Mucosa of stomach (tissue), 1 donor: ENCODE data around the gene CPNE7.

Experiments used
- H3K27me3 ChIP-seq: one replicate; pipeline ENCODE4 v1.7.0; 2013; ENCODE audit warnings: mild to moderate bottlenecking, low read length; ENCODE audit not compliant: control insufficient read depth, insufficient read depth
- H3K36me3 ChIP-seq: one replicate; pipeline ENCODE4 v1.7.0; 2013; ENCODE audit warnings: low read length; ENCODE audit not compliant: control insufficient read depth, insufficient read depth
- H3K4me1 ChIP-seq: one replicate; pipeline ENCODE4 v1.7.0; 2013; ENCODE audit warnings: mild to moderate bottlenecking, low read length; ENCODE audit not compliant: control insufficient read depth, insufficient read depth
- H3K4me3 ChIP-seq: one replicate; pipeline ENCODE4 v1.7.0; 2013; ENCODE audit warnings: low read length
- H3K9ac ChIP-seq: one replicate; pipeline ENCODE4 v1.7.0; 2013; ENCODE audit warnings: mild to moderate bottlenecking, low read length, moderate library complexity
- H3K9me3 ChIP-seq: one replicate; pipeline ENCODE4 v1.7.0; 2013; ENCODE audit warnings: mild to moderate bottlenecking, low read length, moderate library complexity; ENCODE audit not compliant: control insufficient read depth
- donor health status: Pancreatic carcinoma.

The CPNE7 gene

DNA sequence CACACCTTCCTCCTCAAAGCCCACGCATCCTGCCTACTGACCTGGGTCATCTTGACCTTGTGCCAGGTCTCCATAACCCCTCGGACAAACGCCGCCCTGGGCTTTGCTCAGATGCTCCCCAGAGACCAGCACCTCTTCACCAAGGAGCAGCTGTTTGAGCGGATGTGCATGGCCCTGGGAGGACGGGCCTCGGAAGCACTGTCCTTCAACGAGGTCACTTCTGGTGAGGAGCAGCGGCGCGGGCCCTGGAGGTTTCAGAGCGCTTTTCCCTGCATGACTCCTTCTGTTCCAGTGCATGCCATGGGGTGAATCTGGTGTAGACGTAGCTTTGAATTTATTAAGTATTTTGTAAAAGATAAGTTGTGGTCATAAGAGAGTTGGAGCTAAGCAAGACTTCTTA, 22.6 kb upstream of the CPNE7 start:
- Histone ChIP-seq H3K4me1 (no peaks in the 10 kb centered on the region), H3K36me3 (peaks cover 11% of the 10 kb centered on the region), H3K4me3 (no peak overlapping the region), H3K9me3 (no peaks in the 10 kb centered on the region), H3K9ac (no peak overlapping the region), H3K27me3 (no peaks in the 10 kb centered on the region)

DNA sequence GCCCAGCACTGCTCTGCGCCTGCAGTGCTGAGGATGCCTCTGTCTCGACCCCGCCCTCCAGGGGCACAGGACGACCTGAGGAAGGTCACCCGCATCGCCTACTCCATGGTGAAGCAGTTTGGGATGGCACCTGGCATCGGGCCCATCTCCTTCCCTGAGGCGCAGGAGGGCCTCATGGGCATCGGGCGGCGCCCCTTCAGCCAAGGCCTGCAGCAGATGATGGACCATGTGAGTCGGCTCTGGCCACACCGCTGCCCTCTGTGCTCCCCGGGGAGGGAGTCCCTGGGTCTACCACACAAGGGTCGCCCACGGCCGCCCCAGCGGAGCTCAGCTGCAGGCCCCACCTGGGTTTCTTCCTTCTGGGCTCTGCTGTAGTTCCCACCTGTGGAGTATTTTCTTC, 21.8 kb upstream of the CPNE7 start:
- no peak overlapping the region for H3K4me3 ChIP-seq
- H3K9ac ChIP-seq = no peak overlapping the region
- no peaks in the 10 kb centered on the region for H3K27me3 ChIP-seq
- peaks cover under 1% of the 10 kb centered on the region for H3K4me1 ChIP-seq
- peaks cover 11% of the 10 kb centered on the region for H3K36me3 ChIP-seq
- no peaks in the 10 kb centered on the region for H3K9me3 ChIP-seq

DNA sequence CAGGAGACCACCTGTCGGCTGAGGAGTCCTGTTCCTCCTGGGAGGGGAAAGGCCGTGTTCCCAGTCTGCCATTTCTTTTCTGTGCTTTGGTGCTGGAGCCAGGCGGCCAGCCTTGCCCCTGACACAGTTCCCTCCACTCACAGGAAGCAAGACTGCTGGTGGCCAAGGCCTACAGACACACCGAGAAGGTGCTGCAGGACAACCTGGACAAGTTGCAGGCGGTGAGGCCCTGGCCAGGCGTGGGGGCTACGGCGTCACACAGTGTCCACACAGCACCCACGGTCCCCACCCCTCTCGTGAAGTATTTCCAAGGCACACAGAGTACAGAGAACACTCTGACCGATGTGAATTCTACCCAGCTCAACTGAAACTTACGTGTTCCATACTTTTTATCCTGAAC, 21.2 kb upstream of the CPNE7 start:
- no peaks in the 10 kb centered on the region for H3K27me3 ChIP-seq
- H3K9ac ChIP-seq = no peak overlapping the region
- H3K36me3 ChIP-seq = peaks cover 11% of the 10 kb centered on the region
- no peak overlapping the region for H3K4me3 ChIP-seq
- H3K4me1 ChIP-seq = peaks cover 6% of the 10 kb centered on the region
- no peaks in the 10 kb centered on the region for H3K9me3 ChIP-seq

DNA sequence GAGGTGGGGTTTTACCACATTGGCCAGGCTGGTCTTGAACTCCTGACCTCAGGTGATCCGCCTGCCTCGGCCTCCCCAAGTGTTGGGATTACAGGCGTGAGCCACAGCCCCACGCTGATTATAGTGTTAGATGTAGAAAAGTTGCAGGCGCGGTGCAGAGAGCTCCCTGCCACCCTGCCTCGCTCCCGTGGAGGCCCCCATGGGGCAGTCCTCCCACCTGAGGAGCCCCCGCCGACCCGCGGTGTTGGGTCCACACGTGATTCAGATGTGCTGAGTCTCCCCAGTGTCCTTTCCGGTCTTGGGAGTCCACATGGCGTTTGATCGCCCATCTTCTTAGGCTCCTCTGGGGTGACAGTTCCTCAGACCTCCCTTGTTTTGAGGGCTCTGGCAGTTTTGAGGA, 20.3 kb upstream of the CPNE7 start:
- Histone ChIP-seq H3K9ac (no peak overlapping the region), H3K4me1 (peaks cover 13% of the 10 kb centered on the region), H3K36me3 (peaks cover 11% of the 10 kb centered on the region), H3K4me3 (no peak overlapping the region), H3K9me3 (no peaks in the 10 kb centered on the region), H3K27me3 (no peaks in the 10 kb centered on the region)

DNA sequence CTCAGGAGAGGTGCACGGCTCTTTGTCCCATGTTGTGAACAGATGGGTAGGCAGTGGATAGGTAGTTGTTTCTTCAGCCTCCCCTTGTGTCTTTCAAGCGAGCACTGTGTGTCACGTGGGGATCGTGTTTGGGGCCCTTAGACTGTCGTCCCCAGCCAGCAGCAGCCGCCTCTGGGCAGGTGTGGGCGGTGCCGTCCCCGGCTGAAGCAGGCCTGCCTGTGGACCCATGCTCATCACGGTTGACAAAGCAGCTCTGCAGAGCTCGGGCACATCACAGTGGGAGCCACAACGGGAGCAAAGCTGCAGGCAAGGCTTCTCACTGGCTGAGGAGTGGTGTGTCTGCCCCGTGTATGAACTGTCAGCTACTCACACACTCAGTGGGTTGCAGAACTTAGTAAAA, 19.8 kb upstream of the CPNE7 start:
- Histone ChIP-seq H3K4me1 (peaks cover 13% of the 10 kb centered on the region), H3K9ac (no peak overlapping the region), H3K36me3 (peaks cover 11% of the 10 kb centered on the region), H3K27me3 (no peaks in the 10 kb centered on the region), H3K9me3 (no peaks in the 10 kb centered on the region), H3K4me3 (no peak overlapping the region)

GRCh38 chr16:89556750-89557689, 18.5 kb upstream of the CPNE7 start:
- Histone ChIP-seq H3K9me3 (no peaks in the 10 kb centered on the region), H3K27me3 (no peaks in the 10 kb centered on the region), H3K36me3 (peaks cover 14% of the 10 kb centered on the region), H3K4me1 (peaks cover 21% of the 10 kb centered on the region), H3K4me3 (no peak overlapping the region), H3K9ac (no peak overlapping the region)

- H3K4me1 ChIP-seq = peaks cover 30% of the 10 kb centered on the region
- peaks cover 11% of the 10 kb centered on the region for H3K36me3 ChIP-seq
- H3K4me3 ChIP-seq = no peak overlapping the region
- H3K9me3 ChIP-seq = no peaks in the 10 kb centered on the region
- no peaks in the 10 kb centered on the region for H3K27me3 ChIP-seq
- H3K9ac ChIP-seq = no peak overlapping the region
Observed at GRCh38 chr16:89557690-89558490, 17.7 kb upstream of the CPNE7 start.

DNA sequence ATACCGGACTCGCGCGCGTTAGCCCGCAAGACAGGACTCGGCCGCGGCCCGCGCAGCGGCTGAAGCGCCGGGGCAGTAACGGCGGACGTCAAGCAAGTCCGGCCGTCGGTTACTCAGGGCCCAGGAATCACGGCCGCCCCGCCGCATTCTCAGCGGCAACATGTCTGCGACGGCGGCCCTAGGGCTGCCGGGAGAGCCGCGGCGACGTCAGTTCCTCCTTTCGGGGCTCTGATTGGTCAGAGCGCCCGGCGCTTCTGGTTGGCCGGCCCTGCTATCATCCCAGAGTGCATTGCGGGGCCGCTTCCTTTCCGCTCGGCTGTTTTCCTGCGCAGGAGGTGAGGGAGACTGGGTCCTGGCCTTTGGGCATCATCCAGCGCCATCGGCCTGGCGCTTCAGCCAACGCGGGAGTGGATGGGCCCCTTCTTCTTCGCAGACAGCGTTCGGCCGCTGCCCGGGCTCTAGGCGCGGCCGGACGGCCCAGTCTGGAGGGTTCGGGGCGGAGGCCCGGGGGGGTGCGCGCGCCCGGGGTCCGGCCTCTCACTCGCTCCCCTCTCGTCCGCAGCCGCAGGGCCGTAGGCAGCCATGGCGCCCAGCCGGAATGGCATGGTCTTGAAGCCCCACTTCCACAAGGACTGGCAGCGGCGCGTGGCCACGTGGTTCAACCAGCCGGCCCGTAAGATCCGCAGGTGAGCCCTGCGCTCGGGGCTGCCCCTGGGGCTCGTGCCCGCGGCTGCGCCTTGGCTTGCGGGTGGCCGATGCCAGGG, 15.0 kb upstream of the CPNE7 start, which contains the start of gene RPL13:
Gene RPL13, plus strand, starts transcription at position 305 of the 764 bp plus-strand sequence. Its CDS starts 278 bp downstream, at position 583.
- peaks cover 25% of the 10 kb centered on the region for H3K36me3 ChIP-seq
- peak within 1 kb of the TSS; percentile 84 for H3K9ac ChIP-seq
- peaks cover 49% of the 10 kb centered on the region for H3K4me1 ChIP-seq
- no peaks in the 10 kb centered on the region for H3K27me3 ChIP-seq
- peak within 1 kb of the TSS; percentile 65 for H3K4me3 ChIP-seq
- no peaks in the 10 kb centered on the region for H3K9me3 ChIP-seq

DNA sequence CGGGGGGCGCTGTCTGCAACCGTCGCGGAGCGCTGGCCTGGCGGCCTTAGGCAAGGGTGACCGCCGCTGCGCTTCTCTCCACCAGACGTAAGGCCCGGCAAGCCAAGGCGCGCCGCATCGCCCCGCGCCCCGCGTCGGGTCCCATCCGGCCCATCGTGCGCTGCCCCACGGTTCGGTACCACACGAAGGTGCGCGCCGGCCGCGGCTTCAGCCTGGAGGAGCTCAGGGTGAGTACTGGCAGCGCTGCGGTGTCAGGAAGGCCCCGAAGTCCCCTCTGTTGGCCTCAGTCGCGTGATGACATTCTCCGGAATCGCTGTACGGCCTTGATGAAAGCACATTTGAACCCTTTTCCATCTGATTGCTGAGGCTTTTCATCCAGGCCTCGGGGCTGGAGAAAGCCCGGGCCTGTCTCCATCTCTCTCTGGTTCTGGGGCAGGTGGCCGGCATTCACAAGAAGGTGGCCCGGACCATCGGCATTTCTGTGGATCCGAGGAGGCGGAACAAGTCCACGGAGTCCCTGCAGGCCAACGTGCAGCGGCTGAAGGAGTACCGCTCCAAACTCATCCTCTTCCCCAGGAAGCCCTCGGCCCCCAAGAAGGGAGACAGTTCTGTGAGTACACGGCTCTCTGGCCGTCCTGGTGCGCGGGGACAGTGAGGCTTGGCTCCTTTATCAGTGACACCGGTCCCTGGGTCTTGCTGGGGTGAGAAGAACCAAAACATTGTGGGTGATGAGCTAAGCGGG, 14.2 kb upstream of the CPNE7 start:
- Histone ChIP-seq H3K9ac (peak overlapping the region; percentile 84), H3K27me3 (no peaks in the 10 kb centered on the region), H3K4me1 (peaks cover 56% of the 10 kb centered on the region), H3K4me3 (peak overlapping the region; percentile 65), H3K9me3 (no peaks in the 10 kb centered on the region), H3K36me3 (peaks cover 18% of the 10 kb centered on the region)

DNA sequence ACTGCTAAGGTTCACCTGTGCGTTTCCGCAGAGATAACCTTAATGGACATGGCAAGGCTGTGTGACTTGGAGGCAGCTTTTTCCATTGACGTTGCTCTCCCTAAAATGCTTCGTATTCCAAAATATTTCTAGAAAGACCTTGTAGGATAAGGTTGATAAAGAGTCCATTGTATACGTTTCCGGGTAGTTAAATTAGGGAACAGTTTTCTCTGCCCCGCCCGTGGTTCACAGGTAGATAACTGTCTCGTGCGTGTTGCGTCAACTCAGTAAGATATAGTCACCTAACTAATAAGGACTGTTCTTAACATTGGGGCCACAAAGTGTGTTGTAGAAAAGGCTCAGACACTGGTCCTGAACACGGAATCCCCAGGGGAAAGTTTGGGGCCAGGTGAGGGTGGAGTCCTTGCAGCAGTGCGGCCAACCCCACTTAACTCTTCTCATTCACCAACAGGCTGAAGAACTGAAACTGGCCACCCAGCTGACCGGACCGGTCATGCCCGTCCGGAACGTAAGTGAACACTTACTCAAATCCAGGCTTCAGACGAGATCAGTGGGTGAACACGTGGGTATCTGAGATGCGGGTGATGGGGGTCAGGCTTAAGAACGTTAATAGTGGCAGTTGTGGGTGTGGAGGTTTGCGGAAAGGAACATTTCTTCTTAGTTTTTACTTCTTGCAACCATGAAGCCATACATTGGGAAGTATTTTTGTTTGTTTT, 13.5 kb upstream of the CPNE7 start:
- H3K27me3 ChIP-seq = no peaks in the 10 kb centered on the region
- peaks cover 56% of the 10 kb centered on the region for H3K4me1 ChIP-seq
- H3K9ac ChIP-seq = peak overlapping the region; percentile 84
- peaks cover 18% of the 10 kb centered on the region for H3K36me3 ChIP-seq
- H3K4me3 ChIP-seq = peak overlapping the region; percentile 65
- no peaks in the 10 kb centered on the region for H3K9me3 ChIP-seq

GRCh38 chr16:89562939-89563338, 12.6 kb upstream of the CPNE7 start:
- Histone ChIP-seq H3K9ac (no peak overlapping the region), H3K36me3 (peaks cover 18% of the 10 kb centered on the region), H3K27me3 (peaks cover 1% of the 10 kb centered on the region), H3K4me3 (no peak overlapping the region), H3K9me3 (no peaks in the 10 kb centered on the region), H3K4me1 (peaks cover 56% of the 10 kb centered on the region)
